Amniotic epithelial cell (primary cell): ENCODE measurements around the gene MAGOHB.
A peak's percentile ranks its signal among the peaks of the same experiment; 100 is the strongest.
"Not testable (repeated sequence)": the region's sequence is repeated elsewhere in the genome, so short reads cannot be mapped to it uniquely, and the experiment has no call there.

Experiments used
- DNase-seq: peaks from one replicate; pipeline ENCODE4 v3.0.0-alpha.2; 2010; ENCODE audit warnings: low read depth

The MAGOHB gene

GRCh38 chr12:10613349-10614055 lies at the start of gene MAGOHB:
Gene MAGOHB, minus strand, starts transcription at chr12:10613609. Its CDS starts 77 bp downstream, at chr12:10613532.
- peak; percentile 92 for DNase-seq

GRCh38 chr12:10661338-10661737 lies 47.9 kb upstream of the MAGOHB start:
- peak; percentile 32 for DNase-seq

- no peak for DNase-seq
These were observed 40.6 kb upstream of the MAGOHB start for GRCh38 chr12:10654003-10654402.

DNA sequence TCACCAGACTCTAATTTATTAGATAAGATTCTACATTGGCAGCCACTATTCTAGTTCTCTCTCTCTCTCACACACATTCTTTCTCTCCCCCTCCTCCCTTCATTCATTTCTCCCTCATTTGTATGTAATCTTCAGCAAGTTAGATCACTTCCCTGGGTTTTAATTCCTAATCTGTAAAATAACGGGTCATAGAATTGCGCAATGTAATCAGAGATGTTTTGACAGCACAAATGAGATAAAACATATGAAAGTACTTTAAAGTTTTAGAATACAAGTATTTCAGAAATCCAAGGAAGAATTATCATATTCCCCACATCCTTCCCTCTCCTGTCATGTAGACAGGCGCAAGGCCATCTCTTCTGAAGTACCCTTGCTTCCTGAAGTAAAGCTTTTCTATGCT lies 38.8 kb upstream of the MAGOHB start:
- DNase-seq, result peak; percentile 77

DNA sequence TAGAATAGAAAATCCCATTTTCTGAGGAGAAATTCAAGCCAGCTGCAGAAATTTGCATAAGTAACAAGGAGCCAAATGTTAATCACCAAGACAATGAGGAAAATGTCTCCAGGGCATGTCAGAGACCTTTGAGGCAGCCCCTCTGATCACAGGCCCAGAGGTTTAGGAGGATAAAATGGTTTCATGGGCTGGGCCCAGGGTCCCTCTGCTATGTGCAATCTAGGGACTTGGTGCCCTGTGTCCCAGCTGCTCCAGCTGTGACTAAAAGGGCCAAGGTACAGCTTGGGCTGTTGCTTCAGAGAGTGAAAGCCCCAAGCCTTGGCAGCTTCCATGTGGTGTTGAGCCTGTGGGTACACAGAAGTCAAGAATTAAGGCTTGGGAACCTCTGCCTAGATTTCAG lies 33.2 kb upstream of the MAGOHB start:
- DNase-seq, result not testable (repeated sequence)

DNA sequence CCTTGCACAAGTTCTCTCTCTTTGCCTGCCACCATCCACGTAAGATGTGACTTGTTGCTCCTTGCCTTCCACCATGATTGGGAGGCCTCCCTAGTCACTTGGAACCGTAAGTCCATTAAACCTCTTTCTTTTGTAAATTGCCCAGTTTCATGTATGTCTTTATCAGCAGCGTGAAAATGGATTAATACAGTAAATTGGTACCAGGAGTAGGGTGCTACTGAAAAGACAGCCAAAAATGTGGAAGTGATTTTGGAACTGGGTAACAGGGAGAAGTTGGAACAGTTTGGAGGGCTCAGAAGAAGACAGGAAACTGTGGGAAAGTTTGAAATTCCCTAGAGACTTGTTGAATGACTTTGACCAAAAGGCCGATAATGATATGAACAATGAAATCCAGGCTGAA lies 32.5 kb upstream of the MAGOHB start:
- DNase-seq, result no peak

GRCh38 chr12:10641735-10642500 lies 28.5 kb upstream of the MAGOHB start:
- peak; percentile 63 for DNase-seq

GRCh38 chr12:10638728-10639127 lies 25.3 kb upstream of the MAGOHB start:
- no peak for DNase-seq

- no peak for DNase-seq
These were observed 23.2 kb upstream of the MAGOHB start for GRCh38 chr12:10636611-10637010.

DNA sequence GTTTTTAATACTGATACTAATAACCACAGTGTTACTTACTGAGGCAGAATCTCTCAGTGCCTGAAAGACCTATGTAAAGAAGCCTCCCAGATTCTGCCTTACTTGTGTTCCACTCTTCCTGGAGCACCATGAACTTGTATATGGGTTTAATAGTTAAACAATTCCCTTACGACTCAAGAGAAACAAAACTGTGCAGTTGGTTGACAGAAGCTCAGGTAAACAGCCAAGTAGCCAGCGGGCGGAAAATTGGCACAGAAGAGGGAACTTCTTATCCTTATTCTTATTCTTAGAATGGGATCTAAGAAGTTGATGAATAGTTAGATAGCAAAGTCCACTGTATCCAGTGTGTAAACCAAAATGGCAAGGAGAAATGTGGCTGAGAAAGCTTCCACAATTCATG lies 22.7 kb upstream of the MAGOHB start:
- no peak for DNase-seq

- DNase-seq, result no peak
These were observed 21.9 kb upstream of the MAGOHB start for GRCh38 chr12:10635306-10635705.

GRCh38 chr12:10634427-10634826 lies 21.0 kb upstream of the MAGOHB start:
- peak; percentile 23 for DNase-seq

DNA sequence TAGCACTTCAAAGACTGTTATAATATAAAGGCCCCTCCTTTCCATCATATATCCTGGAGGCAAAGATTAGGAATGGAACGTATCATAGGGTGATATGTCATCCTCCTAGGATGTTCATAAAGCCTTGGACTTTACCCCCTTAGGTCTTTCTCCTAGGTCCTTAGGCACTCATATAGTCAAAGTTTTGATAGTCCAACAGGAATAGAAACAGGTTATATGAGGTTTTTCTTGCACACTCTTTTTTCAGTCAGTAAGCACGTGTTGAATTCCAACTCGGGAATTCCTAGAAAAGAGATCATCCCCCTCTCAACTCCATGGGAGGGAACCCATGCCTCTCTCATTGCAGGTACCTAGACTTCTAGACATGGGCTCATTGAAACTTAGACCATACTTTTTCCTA lies 20.1 kb upstream of the MAGOHB start:
- no peak for DNase-seq

- no peak for DNase-seq
These were observed 18.8 kb upstream of the MAGOHB start for GRCh38 chr12:10632226-10632625.

- DNase-seq, result no peak
These were observed 11.2 kb upstream of the MAGOHB start for GRCh38 chr12:10624605-10625004.

- no peak for DNase-seq
These were observed 9.7 kb upstream of the MAGOHB start for GRCh38 chr12:10623131-10623530.

DNA sequence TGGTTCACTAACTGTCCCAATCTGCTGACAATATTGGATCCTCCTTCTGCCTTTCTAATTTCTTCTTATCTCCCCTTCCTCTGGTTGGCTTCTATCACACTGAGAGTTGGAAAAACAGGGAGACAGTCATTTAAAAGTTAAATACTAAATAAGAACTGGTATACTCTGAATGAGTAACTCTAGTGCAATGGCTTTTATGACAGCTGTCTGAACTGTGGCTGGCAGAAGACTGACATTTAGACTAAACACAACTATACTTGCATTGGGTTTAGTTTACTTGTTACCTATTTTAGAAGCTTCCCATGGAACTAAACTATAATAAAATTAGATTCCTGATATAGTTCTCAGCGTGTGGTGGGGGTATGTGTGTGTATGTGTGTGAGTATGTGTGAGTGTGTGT lies 7.9 kb upstream of the MAGOHB start:
- no peak for DNase-seq

DNA sequence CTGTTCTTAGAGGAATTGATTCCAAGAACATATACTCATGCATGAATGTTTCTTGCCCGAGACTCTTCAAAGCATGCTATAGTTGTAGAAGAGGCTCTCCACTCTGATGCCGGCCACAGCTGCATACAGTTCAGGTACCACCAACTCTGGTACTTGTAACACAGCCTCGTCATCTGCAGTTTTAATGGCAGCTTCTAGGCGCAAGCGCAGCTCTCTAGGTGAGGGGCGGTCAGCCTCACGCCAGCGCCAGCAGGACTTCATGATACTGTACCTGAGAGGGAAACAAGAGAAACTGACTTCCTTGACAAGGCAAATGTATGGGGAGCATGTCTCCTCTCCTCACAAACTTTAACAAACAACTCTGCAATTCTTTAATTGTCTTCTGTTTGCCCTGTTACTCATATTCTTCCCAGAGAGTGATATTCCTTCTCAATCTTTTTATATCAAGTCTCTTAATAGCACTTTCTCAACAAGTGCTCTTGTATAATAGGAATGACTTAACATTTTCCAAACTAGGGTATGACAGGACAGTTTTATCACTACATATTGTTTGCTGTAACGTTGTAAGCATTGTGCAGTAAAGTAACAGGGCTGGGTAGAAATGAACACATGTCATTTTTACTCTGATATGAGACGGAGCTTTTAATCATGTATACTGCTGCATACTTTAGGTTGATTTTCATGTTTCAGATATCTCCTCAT lies 6.8 kb upstream of the MAGOHB start:
- DNase-seq, result no peak

GRCh38 chr12:10618338-10618987 lies 5.1 kb upstream of the MAGOHB start:
- DNase-seq, result peak; percentile 74

GRCh38 chr12:10617863-10618262 lies 4.5 kb upstream of the MAGOHB start:
- no peak for DNase-seq

DNA sequence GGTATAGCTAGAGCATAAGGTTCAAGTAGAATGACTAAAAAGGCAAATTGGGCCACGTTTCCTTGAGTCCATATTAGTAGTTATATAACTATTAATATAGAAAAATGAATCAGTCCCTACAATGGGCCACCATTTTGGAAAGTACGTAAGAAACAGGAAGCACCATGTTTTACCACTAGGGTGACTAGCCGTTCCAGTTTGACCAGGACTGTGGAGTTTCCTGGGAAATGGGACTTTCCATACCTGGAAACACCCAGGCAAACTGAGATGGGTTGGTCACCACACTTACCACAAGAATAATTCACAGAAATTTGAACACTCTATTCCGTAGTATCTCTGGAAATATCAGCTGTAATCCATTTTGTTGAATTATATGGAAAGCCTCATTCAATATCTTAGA lies 2.1 kb upstream of the MAGOHB start:
- DNase-seq, result no peak

DNA sequence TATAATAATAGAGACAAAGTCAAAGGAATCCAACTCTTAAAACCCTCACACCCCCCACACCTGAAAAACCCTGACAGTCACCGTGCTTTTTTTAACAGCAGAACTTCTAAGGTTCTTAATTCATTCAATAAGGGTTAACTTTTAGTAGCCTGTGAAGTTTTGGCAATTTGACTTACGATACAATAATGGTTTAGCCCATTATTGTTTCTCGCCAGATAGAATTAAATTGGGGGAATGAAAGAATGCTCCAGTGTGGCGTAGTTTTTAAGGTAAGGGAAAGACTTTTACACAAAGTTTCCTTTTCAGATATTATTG lies 604 bp upstream of the MAGOHB start:
- DNase-seq, result no peak

- DNase-seq, result no peak
These were observed 443 bp downstream of the MAGOHB start for GRCh38 chr12:10612984-10613348.
